NCI-H748 (cell line): ENCODE data around the gene COMMD1.
"Not testable (repeated sequence)": the region's sequence is repeated elsewhere in the genome, so short reads cannot be mapped to it uniquely, and the experiment has no call there.

Experiments
- DNase-seq: peaks from one replicate; lab custom pipeline; 2025; ENCODE audit not compliant: unreplicated experiment; lab: John Stamatoyannopoulos, UW

The COMMD1 gene

DNA sequence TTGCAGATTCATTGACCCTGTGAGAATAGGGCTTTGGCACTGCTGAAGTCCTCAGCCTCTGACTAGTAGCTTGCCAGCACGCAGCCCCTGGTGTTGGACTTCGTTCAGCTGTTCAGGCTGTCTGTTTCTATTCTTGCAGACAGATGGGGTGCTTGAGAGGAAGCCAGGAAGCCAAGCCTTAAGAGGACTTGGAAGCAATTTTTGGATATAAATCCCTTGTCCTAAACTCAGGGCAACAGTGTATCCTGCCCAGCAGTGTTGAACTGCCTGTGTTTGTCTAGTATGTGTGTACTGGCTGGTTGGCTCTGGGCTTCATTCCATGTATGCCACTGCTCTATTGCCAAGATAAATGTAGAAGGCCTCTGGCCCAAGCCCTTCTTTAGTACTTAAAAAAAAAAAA lies 108.6 kb downstream of the COMMD1 start:
- DNase-seq, result no peak

DNA sequence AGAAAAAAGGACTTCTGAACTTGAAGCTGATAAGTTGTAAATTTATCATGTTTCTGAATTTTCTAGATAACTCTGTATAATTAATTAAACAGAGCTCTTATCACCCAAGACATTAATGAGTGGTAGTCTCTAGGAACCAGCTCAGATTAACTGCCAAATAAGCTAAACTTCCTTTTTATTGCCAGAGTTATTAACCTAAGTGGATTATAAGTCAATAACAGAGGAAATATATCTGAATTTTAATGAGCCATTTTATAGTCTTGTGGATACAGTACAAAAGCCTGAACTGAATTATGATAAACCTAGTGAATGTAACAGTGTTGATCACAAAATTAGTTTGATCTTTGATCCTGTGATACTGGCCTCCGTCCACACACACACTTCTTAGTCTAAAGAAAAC lies 111.5 kb downstream of the COMMD1 start:
- no peak for DNase-seq

DNA sequence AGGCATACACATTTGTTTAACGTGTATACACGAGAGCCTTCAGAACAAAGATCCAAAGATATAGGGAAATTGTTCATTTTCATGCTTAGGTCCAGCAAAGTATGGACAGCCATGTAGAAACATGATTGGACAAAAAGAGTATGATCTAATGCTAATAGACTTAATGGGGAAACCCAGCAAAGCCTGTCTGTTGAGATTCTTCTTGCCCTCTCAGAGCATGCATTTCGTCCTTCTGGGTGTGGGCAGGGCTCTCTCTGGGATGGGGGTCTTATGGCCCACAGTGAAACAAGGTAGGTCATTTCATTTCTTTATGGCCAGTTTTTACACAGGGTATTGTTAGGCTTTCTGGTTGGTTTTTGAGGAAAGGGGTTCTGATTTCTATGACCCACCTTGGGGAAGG lies 124.4 kb downstream of the COMMD1 start:
- no peak for DNase-seq

DNA sequence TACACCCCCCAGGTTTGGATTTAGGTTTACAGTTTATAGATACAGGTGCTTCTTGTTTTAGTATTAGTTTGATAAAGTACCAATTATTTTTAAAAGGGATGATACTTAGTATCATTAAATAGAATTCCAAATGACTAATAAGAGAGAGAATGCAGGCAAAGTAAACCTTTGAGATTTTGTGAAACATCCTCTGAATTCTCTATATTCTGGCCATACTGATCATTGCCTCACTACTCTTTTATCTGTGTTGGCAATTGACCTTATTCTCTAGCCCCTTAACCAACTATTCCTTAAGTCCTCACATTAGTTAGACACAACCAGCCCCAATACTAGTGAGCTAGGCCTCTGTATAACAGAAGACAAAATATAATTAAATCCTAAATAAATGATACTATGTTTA lies 125.4 kb downstream of the COMMD1 start:
- DNase-seq, result no peak

DNA sequence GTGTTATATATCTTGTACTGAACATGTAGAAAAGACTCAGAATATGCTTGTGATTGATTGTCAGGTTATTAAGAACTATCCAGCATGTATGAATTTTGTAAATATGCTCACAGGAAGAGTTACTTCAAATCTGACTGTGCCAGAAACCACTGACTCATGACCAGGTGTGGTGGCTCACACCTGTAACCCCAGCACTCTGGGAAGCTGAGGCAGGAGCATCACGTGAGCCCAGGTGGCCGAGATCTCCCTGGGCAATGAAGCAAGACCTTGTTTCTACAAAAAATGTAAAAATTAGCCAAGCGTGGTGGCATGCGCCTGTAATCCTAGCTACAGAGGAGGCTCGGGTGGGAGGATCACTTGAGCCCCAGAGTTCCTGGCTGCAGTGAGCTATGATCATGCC lies 126.6 kb downstream of the COMMD1 start:
- DNase-seq, result no peak

DNA sequence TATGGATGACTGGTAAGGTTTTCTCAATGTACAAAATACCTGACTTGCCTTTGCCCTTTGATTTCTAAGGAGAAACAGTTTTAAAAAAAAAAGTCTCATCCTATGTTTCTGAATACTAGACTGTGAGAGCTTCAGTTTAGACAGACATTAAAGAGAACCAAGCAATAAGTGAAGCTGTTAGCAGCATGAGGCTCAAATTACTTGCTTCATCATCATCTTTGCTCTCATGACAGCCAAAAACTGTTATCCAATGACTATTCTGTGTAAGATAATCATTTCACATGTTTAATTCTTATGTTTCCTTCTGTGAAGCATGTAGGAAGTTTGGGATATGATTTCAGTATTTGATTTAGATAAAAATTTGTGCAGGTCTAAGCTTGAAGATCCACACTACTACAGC lies 129.2 kb downstream of the COMMD1 start:
- no peak for DNase-seq

DNA sequence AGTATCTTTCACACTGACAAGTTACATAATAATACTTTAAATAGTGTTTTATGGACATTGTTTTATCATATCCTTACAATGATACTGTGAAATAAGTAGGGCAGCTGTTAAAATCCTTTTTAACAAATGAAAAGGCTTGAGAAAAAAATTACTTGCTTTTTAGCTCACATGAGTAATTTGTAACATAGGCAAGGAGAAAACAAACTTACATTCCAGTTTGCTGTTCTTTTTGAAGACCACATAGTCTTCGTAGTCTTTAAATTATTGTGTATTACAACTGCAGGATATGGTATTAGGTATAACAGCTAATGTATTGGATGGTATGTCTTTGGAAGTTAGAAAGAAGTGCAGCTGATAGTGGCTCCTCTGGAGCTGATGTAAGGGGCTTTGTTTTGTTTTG lies 130.8 kb downstream of the COMMD1 start:
- no peak for DNase-seq

DNA sequence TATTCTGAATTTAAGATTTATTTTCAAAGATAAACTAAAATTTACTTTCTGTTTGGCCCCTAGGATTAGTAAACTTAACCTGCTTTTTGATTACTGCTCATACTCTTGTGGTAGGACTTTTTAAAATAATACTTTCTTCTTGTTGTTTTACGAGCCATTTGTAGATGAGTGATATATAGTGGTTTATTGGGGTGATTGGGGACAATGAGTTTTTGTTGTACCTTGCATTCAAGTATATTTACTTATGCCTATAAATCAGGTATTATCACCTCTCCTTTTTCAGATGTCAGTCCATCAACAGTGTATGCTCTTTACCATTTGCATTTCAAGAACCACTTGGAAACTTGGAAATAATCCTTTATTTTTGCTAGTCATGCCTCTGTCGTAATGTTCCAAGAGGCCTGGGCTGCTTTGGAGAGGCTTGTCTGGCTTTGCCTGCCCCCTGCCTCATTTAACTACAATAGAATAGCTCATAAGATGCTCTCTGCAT lies 131.3 kb downstream of the COMMD1 start:
- DNase-seq, result no peak

DNA sequence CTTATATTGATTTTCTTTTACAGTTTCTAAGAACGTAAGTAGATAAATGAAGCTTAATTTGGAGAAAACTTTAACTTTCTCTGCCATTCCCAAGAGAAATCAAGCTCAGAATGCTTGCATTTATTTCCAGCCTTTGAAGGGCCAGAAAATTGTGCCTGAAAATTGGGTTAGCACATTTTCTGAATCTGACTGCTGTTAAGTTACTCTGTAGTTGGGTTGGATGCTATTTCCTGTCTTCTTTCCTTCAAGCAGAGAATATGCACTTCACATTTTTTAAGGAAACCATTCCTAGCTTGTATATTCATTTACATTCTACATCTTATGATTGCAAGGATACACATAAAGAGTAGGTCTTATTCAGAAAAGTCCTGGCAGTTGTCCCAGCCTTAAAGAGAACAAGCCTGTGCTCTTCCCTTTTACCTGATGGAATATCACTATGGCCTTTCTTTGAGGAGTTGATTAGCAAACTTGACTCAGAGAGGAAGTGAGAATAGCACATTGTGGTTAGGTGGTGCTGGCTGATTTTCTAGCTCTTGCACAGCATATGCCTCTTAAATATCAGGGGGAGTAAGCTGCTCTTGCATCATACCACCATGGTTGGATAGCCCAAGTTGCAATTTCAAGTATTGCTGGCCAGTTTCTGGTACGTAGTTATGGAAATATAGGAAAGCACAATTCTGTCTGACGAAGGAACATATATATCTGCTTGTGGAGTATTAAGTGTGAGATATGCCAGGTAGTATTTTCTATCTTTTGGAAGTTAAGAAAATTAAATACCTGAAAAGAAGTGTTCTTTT lies 133.7 kb downstream of the COMMD1 start:
- DNase-seq, result no peak

DNA sequence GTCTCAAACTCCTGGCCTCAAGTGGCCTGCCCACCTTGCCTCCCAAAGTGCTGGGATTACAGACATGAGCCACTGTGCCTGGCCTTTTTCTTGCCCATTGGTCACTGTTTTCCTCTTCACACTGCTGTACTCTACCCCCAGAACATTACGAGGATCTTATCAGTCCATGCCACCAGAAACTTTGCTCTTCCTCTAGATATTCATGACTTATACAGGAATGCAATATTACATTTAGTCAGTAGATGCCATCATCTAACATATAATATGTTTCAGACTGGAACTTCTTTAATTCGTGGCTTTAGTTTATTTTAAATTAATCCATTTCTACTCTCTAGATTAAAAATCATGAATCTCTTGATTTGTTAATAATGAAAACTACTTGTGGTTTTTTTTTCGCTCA lies 135.5 kb downstream of the COMMD1 start:
- no peak for DNase-seq

DNA sequence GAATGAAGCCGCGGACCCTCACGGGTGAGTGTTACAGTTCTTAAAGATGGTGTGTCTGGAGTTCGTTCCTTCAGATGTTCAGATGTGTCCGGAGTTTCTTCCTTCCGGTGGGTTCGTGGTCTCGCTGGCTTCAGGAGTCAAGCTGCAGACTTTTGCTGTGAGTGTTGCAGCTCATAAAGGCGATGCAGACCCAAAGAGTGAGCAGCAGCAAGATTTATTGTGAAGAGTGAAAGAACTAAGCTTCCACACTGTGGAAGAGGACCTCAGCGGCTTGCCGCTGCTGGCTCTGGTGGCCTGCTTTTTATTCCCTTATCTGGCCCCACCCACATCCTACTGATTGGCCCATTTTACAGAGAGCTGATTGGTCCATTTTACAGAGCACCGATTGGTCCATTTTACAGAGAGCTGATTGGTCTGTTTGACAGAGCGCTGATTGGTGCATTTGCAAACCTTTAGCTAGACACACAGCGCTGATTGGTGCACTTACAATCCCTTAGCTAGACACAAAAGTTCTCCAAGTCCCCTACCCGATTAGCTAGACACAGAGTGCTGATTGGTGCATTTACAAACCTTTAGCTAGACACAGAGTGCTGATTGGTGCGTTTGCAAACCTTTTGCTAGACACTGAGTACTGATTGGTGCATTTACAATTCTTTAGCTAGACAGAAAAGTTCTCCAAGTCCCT lies 136.4 kb downstream of the COMMD1 start:
- DNase-seq, result not testable (repeated sequence)

DNA sequence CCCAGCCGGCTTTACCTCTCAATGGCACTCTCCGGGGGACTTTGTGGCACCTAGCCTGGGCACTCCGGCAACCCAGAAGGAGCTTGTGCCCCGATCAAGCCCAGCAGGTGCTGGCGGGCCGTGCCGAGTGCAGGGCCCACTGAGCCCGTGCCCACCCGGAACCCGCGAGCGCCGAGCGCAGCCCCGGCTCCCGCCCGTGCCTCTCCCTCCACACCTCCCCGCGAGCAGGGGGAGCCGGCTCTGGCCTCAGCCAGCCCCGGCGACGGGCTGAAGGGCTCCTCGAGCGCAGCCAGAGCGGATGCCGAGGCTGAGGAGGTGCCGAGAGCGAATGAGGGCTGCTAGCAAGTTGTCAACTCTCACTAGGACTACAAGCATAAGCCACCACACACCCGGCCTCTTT lies 136.9 kb downstream of the COMMD1 start:
- DNase-seq, result no peak

DNA sequence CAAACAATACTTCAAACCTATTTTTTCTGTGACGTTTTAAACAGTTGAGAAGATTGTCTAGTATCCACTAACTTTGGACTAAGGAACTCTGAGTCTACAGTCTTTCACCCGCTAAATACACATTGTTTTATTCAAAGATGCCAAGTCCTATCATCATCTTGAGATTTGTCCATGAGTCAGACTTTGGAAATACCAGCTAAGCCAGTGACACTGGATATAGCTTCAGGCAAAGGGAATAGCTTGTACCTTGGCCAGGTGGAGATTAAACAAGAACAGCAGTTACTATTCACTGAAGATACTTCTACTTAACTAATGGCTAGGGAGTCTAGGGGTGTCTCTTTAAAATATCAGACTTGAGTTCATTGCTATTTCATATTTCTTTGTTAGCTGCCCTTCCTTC lies 137.5 kb downstream of the COMMD1 start:
- DNase-seq, result no peak

DNA sequence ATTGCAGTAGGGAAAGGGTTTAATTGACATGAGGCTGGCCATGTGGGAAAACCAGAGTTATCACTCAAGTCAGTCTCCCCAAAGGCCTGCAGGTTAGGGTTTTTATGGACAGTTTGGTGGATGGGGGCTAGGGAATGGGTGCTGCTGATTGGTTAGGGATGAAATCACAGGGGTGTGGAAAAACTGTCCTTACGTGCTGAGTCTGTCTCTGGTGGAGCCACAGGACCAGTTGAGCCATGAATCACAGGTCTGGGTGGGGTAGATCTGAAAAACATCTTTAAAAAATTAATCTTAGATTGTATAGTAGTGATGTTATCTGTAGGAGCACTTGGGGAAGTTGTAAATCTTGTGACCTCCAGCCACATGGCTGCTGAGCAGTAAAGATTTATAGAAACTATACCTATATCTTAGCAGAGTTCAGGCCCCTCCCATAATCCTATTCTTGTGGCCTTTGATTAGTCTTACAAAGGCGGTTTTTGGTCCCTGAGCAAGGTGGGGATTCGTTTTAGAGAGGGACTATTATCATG lies 139.6 kb downstream of the COMMD1 start:
- no peak for DNase-seq

DNA sequence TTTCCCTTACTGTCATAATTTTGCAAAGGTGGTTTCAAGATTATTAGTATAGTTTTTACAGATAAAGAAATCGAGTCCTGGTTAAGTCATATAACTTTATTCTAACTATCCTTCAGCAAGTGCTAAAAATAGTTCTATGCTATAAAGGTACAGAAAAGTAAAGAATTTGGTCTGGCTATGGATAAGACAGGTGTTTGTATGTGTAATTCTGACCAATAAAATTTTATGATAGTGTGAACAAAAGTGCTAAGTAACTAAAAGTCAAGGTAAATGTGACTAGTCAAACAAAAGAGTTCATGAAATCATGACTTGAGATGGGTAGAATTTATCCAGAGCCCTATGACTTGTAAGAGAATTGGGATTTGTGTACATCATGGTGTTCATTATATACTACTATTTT lies 140.7 kb downstream of the COMMD1 start:
- no peak for DNase-seq

DNA sequence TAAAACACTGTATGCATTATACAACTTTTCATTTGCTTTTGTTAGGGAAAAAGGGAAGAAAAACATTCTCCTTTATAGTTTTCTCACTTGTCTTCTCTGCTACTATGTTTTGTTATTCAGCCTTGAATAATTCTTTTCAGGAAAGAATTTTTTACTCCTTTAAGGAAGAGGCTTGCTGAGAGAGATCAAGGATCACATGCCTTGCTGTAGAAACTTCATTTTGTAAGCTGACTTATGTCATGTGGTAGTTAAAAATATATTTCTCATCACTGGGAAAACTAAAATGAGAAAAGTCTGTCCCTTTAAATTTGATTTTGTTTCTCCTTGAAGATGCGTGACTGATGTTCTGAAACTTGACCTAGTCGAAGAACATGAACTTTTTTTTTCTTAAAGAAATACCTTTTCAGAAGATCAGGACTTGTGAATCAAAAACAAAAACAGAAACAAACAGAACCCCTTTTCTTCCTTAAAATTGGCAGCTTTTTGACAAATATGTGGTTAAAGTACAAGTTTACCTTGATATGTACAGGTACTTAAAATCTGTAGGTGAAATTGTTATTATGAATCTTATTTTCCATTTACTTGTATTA lies 145.1 kb downstream of the COMMD1 start:
- no peak for DNase-seq

DNA sequence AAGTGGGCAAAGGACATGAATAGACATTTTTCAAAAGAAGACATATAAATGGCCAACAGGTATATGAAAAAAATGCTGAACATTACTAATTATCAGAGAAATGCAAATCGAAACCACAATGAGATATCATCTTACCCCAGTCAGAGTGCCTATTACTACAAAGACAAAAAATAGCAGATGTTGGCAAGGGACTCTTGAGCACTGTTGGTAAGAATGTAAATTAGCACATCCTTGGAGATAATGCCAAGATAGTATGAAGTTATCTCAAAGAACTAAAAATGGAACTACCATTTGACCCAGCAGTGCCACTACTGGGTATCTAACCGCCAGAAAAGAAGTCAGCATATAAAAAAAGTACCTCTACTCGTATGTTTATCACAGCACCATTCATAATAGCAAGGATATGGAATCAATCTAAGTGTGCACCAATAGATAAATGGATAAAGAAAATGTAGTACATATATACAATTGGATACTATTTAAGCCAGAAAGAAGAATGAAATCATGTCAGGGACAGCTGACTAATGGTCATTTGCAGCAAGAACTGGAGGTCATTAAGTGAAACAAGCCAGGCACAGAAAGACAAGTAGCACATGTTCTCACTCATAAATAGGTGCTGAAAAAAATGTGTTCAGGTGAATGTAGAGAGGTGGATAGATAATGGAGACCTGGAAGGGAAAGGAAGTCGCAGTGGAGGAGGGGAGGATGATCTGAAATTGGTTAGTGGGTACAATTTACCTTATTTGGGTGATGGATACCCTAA lies 148.7 kb downstream of the COMMD1 start:
- no peak for DNase-seq

DNA sequence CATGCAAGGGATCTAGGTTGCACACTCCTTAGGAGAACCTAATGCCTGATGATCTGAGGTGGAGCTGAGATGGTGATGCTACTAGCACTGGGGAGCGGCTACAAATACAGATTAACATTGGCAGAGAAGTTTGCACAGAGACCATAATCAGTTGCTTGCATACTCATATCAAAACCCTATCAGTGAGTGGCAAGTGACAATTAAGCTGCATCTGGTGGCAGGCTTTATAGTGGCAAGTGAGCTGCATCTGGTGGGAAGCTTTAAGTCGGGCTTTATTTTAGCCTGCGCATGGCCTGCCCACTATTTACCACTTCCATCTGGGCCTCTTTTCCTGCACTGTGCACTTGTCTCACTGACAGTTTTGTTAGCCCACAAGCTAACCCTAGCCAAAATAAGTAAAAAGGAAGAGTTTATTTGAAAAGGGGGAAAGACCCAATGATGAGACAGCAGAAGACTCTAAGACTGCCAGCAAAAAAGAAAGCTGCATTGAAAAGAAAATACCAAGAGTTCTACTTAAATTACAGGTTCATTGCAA lies 149.5 kb downstream of the COMMD1 start:
- no peak for DNase-seq

DNA sequence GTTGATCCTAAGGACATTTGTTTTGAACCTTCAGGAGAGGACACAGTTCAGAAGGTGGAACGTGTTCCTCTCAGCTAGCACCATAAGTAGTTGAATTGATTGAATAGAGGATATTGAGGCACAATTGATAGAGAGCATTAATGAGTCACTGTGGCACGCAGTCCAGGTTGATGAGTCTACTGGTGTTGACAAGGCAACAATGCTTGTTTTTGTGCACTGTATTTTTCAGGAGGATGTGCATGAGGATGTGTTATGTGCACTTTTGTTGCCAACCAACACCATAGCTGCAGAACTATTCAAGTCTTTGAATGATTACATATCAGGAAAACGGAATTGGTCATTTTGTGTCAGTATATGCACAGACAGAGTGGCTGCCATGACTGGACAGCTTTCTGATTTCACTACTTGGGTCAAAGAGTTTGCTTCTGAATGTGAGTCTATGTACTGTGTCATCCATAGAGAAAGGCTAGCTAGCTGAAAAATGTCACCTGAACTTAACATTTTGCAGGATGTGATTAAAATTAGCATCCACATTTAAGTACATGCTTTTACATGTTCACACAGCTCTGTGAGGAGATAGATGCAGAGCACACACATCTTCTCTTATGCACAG lies 150.4 kb downstream of the COMMD1 start:
- no peak for DNase-seq

DNA sequence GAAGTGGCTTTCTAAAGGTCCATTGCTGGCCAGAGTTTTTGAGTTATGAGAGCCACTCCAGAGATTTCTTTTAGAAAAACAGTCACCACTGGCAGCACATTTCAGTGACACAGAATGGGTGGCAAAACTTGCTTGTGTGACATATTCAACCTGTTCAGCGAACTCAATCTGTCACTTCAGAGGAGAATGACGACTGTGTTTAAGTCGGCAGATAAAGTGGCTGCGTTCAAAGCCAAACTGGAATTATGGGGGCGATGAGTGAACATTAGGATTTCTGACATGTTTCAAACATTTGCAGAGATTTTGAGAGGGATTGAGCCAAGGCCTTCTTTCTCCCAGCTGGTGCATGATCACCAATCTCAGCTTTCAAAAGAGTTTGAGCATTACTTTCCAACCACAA lies 150.9 kb downstream of the COMMD1 start:
- no peak for DNase-seq

DNA sequence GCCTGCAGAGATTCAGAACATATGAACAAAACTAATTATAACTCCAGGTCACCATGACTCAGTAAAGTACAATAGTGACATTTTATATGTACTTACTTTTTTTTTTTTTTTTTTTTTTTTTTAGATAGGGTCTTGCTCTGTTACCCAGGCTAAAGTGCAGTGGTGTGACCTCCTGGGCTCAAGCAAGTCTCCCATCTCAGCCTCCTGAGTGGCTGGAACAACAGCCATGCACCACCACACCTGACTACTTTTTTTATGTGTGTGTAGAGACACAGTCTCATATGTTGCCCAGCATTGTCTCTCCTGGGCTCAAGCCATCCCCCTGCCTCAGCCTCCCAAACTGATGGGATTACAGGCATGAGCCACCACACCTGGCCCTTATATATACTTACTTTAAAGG lies 159.8 kb downstream of the COMMD1 start:
- DNase-seq, result no peak
